Occipital lobe (tissue), 2 donors: ENCODE measurements around the gene ZNF768. TPM values are rescaled to one million over a fixed set of nuclear protein-coding genes. Genes with fewer than 3 reads are reported as not detected.
"Not testable (repeated sequence)": the region's sequence is repeated elsewhere in the genome, so short reads cannot be mapped to it uniquely, and the experiment has no call there.

Experiments used
- DNase-seq: peaks from one replicate; lab custom pipeline; 2025; lab: John Stamatoyannopoulos, UW
- total RNA-seq: library from RNA; depleted of rRNA; stranded (reverse); fragments of >200 nt; gene quantifications from one replicate; pipeline ENCODE4 v1.2.3, GENCODE V29; 2014

ZNF768 gene
- total RNA-seq, 1 donor from 2014 or later: 28.4 TPM

DNA sequence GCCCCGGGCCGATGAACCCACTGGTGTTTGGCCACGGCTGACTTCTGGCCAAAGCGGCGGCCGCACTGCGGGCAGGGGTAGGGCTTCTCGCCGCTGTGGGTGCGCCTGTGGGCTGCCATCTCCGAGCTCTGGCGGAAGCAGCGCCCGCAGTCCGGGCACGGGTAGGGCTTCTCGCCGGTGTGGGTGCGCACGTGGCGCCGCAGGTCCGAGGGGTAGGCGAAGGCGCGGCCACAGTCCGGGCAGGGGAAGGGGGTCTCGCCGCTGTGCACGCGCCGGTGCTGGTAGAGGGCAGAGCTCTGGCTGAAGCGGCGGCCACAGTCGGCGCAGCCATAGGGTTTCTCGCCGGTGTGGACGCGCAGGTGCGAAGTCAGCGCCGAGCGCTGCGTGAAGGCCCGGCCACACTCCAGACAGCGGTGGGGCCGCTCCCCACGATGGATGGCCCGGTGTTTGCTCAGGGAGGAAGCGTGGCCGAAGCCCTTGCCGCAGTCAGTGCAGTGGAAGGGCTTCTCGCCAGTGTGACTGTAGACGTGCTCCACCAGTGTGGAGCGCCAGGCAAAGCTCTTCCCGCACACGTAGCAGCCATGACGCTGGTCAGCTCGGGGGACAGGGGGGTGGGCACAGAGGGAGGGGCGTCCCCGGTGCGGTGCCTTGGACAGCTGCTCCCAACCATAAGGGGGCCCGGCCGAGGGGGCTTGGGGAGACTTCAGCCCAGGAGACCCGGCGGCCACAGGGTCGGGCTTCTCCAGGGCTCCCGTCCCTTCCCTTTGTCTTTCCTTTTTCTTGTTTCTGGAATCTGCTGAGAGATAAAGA is 29.2 kb upstream of the ZNF768 start:
- DNase-seq: no peak

DNA sequence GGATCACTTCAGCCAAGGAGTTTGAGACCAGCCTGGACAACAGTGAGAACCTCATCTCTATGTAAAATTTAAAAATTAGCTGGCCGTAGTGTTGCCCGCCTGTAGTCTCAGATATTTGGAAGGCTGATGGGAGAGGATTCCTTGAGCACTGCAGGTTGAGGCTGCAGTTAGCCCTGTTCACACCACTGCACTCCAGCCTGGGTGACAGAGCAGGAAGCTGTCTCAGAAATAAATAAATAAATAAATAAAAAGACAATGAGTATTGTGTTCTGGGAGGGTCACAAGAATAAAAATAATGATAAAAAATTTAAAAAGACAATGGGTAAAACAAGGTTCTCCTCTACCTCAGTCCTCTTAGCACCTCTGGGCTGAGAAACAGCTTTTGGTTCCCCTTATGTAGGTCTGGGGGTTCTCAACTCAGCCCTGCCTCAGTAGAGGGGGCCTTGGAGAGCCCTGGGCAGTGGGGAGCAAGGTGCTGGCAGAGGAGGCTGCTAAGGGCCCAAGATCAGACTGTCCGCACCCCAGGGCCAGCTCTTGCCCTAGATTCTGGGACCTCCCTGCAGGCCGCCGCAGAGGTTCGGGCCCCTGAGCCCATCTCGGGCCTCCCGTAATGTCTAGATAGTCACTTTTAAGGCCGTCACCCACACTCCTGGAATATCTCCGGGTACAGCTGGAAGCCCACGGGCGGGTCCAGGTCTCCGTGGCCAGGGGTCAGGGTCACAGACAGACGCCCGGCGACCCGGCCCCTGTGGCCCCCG is 28.4 kb upstream of the ZNF768 start:
- no peak for DNase-seq

DNA sequence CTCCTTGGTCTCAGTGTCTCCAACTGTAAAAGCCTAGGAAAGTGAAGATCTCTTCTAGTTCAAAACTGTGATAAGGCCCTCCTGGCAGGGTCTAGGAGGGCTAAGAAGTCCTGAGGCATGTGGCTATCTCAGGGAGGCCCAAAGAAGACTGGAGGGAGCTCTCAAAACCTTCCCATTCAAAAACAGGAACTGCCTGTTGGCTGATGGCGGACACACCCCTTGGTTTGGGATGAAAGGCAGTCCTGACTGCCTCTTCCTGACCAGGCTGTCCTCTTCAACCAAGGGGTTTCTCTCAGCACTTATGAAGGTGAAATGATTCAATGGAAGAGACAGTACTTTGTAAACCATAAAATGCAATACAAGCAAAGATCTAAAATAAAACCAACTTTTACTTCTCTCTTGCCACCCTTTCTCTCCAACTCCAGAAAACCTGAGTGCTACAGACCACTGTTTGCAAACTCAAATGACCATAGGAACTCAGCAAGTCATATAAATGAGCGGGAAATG is 27.1 kb upstream of the ZNF768 start:
- no peak for DNase-seq

DNA sequence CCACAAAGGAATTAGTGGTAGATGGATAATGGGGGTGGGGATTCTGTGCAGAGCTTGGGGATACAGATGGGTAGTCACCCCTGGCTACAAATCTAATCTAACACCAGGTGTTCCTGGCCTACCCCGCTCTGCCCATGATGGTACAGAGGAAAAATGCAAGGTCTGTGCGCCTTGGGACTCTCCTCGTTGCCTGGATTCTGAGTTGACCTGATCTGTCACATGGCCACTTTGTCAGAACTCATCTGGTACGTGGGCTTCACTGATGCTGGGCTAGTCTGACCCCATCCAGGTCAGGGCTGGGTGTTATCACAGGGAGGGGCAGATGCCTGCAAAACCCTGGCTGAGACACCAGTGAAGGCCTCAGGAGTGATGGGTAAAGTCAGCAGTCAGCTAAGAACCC is 26.6 kb upstream of the ZNF768 start:
- no peak for DNase-seq

DNA sequence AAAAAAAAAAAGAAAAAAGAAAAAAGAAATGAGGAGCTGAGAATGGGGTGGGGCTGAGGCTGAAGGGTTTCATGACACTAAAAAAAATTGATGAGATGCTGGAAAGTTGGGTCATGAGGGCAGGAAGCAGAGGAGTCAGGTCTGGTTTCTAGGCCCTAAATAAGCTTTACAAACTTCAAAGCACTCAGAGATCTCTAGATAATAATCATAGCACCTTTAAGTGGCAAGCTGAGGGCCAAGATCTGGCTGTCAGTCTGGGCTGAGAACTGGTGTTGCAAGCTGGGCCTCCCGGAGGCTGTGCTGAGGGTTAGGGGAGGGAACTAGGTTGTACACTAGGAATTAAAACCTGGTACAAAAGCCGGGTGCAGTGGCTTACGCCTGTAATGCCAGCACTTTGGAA is 25.4 kb upstream of the ZNF768 start:
- no peak for DNase-seq

DNA sequence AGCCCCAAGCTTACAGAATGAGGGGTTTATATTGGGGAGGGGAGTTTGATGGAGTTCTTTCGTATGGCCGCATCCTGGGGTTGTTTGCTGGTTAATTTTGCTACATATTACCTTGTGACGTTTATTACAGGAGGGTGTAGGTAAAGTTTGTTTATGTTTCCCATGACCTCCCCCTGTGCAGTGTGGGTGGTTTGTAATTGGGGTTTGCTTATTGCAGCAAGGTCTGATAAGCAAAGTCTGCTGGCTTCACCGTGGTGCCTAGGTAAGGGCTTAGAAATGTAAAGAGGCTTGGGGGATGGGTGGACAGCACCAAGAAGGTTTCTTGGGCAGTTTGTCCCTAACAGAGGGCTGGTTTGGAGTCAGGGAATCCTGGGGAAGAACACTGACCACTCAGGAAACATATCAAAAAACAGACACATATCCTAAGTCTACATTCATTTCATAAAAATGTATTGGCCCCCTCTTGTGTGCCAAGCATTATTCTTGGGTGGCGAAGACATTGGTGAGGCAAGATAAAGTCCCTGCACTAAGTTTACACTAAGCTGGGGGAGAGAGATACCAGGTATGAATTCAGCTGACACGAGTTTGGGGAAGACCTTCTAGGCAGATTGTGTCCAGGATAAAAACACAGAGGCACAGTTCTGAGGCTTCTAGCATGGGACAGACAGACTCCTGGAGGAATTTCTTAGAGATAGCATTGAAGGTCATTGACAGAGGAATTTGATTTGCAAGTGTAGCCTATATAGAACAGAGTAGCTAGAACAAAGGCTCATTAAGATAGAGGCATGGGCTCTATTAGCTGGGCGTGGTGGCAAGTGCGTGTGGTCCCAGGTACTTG is 22.3 kb upstream of the ZNF768 start:
- no peak for DNase-seq

DNA sequence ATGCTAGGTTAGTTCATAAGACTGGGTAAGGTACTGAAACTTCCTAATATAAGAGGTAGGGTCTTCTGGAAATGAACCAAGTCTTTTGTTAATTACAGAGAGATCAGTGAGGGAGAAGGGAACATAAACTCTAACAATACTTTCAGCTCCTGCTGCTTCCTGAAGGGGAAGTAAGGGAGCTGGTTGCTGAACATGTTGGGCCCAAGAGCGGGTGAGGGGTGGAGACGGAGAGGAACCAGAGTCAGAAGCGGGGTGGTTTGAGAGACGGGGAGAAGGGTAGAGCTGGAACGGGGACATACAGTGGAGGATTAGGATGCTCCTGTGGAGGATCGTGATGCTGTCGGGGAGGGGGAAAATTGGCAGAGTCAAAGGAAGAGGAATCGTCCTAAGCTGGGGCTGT is 19.7 kb upstream of the ZNF768 start:
- DNase-seq: no peak

DNA sequence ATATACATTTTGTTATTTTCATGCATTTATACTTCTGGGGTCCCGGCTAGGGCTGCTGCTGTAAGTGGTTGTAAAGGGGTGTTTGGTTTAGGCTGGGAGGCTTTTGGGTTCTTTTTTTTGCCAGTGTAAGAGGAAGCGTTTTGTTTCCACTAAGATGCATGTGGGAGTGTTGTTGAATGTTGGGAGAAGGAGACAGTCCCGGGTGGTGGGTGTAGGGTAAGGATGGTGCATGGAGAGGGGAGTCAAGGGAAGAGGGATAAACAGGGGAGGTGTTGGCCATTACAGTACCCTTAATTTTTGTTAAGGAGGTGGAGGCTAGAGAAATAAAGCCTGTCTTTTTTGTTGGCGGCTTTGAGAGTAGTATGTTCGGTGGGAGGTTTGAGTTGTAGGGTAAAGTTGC is 16.7 kb upstream of the ZNF768 start:
- no peak for DNase-seq

DNA sequence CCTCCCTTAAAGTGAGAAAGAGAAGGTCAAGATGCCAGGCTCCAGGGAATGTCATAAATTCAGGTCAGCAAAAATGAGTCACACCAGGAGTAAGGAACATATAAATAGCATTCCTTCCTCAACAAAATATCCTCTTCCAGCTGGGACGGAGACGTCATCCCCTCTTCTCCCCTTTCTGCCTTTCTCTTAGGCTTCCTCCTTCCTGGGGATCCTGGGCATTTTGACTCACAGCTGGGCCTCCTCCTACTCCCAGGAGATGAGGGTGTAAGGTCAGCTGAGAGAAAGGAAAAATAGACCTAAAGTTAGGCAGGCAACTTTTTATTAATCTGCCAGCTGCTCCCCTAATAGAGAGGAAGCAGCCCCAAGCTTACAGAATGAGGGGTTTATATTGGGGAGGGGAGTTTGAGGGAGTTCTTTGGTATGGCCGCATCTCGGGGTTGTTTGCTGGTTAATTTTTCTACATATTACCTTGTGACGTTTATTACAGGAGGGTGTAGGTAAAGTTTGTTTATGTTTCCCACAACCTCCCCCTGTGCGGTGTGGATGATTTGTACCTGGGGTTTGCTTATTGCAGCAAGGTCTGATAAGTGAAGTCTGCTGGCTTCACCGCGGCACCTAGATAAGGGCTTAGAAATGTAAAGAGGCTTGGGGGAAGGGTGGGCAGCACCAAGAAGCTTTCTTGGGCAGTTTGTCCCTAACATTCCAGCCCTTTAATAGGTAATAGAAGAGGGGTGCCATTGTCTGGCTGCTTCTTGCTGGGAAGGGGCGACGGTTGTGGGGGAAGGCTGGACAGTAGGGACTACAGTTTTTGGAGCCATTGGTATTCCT is 15.3 kb upstream of the ZNF768 start:
- DNase-seq: no peak

DNA sequence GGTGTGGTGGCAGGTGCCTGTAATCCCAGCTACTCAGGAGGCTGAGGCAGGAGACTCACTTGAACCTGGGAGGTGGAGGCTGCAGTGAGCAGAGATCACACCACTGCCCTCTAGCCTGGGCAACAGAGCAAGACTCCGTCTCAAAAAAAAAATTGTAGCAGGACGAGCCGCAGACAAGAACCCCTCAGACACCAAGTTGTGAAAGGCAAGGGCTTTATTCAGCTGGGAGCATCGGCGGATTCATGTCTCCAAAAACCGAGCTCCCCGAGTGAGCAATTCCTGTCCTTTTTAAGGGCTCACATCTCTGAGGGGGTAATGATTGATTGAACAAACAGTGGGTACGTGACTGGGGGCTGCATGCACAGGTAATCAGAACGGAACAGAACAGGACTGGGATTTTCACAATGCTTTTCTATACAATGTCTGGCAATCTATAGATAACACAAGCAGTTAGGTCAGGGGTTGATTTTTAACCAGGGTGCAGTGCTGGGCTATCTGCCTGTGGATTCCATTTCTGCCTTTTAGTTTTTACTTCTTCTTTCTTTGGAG is 14.6 kb upstream of the ZNF768 start:
- not testable (repeated sequence) for DNase-seq

DNA sequence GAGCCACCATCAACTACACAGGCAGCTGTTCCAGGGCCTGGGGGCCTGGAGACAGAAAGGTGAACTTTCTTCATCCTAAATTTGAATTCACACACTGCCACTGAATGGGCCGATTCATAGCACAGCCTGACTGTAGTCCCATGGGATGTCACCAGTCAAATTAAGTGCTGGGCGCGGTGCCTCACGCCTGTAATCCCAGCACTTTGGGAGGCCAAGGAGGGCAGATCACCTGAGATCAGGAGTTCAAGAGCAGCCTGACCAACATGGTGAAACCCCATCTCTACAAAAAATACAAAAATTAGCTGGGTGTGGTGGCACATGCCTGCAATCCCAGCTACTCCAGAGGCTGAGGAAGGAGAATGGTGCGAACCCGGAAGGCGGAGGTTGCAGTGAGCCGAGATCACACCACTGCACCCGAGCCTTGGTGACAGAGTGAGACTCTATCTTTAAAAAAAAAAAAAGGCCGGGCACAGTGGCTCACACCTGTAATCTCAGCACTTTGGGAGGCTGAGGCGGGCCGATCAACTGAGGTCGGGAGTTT is 13.7 kb upstream of the ZNF768 start:
- DNase-seq: not testable (repeated sequence)

DNA sequence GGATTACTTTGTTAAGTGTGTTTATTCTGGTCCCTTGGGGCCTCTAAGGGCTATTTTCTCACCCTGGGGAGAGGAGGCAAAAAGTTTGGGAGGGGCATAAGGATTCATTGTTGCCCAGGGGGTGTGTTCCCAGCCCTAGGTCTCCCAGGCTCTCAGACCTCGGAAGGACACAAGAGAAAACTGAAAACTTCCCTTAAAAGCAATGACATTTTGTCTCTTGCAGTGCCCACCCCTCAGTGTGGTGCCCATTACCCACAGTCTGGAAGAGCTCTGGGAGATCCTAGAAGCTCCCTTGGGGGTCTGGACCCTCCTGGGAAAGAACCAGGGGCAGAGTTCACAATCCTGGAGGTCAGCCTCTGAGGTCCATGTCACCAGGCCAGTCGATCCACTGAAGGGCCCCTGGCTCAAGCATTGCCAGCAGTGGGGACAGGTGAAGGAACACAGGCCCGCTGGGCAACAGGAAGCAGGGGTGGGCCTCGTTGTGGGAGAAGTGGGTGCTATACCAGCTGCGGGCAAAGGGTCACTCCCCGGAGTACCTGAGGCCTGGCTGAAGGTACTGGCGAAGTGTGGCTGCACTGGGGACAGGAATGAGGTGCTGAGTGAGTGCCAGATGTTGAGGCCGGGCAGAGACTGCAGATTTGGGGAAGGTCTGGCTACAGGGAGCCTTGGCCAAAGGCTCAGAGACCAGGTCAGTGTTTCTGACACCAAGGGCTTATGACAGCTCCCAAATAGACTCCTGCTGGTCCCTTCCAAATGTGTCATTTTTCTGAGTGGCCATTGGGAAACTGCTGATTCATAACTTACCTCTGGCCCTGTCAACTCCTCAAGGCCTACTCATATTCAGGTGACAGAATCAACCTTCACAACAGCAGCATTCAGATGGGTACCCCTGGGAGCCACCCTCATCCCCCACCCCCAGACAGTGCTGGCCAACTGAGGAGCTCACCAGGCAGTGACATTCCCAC is 12.9 kb upstream of the ZNF768 start:
- no peak for DNase-seq

DNA sequence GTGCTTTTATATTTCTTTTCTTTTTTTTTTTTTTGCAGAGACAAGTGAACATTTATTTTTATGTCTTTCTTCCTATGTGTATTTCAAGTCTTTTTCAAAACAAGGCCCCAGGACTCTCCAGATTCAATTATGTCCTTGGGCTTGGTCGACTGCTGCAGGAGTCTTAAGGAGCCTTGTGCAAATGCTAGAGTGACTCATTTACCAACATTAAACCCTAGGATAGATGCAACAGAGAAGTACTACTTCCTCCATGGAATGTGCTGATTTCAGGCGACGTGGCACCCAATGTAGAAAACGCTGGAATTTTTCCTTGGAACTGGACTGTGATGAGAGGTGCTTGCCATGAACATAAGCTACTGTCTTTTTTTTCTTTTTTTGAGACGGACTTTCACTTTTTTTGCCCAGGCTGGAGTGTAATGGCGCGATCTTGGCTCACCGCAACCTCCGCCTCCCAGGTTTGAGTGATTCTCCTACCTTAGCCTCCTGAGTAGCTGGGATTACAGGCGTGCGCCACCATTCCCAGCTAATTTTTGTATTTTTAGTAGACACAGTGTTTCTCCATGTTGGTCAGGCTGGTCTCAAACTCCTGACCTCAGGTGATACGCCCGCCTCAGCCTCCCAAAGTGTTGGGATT is 10.1 kb upstream of the ZNF768 start:
- DNase-seq: not testable (repeated sequence)

DNA sequence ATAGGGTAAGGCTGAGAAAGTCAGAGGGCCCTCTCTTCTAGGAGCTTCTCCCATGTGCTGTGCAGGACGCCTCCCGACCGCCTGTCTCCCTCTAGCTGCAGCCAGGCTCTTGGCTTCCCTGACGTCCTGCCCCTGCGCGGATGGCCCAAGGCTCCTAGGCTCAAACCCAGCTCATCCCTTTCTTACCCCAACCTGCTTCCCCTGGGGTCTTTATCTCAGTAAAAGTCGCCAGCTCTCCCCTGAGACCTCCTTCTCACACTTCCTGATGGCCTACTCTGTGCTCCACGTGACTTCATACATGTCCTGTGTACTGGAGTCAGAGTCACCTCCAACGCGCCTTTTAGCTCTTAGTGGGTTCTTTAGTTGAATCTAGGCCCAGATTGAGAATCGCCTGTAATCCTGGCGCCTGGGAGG is 9.4 kb upstream of the ZNF768 start:
- peak; percentile 12 for DNase-seq

DNA sequence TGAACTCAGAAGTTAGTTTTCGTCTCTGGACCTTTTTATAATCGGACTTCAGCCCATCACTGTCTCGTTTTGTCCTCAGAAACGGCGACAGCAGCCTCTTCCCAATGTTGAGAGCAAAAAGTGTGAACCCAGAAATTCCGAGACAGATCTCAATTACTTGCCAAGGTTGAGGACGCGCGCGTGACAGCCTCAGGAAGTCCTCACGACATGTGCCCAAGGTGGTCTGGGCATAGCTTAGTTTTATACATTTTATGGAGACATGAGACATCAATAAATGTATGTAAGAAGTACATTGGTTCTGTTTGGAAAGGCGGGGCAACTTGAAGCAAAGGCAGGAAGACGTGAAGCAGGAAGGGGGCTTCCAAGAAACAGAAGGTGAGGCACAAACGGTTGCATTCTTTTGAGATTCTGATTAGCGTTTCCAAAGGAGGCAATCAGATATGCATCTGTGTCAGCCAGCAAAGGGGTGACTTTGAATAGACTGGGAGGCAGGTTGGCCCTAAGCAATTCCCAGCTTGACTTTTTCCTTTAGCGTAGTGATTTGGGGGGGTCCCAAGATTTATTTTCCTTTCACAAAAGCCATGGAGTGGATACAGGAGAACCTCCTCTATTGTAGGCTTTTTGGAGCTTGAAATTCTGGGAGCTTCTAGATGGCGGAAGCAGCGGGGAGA is 8.9 kb upstream of the ZNF768 start:
- DNase-seq: no peak

DNA sequence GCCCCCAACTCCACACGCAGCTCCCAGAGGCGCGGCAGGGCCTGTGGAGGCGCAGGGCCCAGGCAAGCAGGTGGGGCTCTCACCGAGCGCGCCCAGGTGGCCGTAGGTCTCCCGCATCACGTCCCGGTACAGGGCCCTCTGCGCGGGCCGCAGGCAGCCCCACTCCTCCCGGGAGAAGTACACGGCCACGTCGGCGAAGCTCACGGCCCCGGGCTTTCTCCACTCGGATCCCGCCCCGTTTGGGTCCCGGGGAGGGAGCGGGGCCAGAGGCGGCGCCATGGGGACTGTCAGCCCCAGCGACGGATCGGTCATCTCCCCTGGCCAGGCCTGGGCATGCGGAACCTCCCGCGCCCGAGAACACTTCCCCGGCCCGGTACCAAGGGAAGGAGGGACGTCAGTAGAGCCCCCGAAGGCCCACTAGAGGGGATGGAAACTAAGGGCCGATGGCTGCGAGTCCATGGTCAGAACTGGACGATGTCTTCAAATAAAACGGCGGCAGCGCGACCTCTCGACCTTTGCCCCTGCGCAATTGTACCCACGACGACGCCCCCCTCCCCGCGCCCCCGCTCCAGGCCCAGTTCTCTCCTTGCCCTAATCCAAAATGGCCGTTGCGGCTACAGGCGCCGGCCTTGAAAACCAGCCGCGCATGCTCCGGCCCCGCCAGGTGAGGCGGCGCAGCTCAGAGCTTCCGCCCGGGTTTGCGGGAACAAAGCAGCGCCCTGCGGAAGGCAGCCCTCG is 8.2 kb upstream of the ZNF768 start, which contains the start of gene ZNF747:
ZNF747 (minus strand) TSS at position 491 of the 738 bp plus-strand sequence; CDS start at position 312, 179 bp downstream.
- peak; percentile 91 for DNase-seq

DNA sequence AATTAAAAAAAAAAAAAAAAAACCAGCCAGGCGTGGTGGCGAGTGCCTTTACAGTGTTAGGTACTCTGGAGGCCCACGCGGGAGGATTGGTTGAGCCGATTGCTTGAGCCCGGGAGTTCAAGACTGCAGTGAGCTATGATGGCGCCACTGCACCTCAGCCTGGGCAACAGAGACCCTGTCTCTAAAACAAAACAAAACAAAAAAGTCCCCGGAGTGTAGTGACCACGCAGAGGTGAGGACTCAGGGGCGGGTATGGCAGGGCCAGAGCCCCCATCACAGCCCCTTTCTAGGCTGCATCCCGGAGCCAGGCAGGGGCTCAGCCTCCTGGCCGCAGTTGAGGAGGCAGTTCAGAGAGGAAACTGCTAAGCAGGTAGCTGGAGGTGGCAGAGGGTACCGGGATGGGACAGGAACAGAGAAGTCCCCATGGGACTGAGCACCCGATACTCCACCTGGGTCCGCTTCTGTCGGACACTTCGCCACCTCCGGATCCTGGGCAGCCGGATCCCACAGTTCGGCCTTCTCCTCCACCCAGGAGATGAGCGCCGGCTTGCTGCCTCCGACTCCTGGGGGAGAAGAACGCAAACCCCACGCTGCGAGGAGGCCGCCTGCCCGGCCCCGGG is 7.5 kb upstream of the ZNF768 start:
- DNase-seq: no peak
